ENCODE measurements around the gene TMEM101.
"Not testable (repeated sequence)": the region's sequence is repeated elsewhere in the genome, so short reads cannot be mapped to it uniquely, and the experiment has no call there.

Gene TMEM101

GRCh38 chr17:43974382-43975266, 40.1 kb downstream of the TMEM101 start:
- no peak for DNase-seq

GRCh38 chr17:43972444-43973212, 42.1 kb downstream of the TMEM101 start:
- not testable (repeated sequence) for DNase-seq

GRCh38 chr17:43971436-43971835, 43.3 kb downstream of the TMEM101 start:
- DNase-seq = not testable (repeated sequence)

GRCh38 chr17:43970366-43970765, 44.4 kb downstream of the TMEM101 start:
- no peak for DNase-seq

- no peak for DNase-seq
Observed at GRCh38 chr17:43967251-43967875, 47.4 kb downstream of the TMEM101 start.

- no peak for DNase-seq
Observed at GRCh38 chr17:43966276-43966675, 48.5 kb downstream of the TMEM101 start.

GRCh38 chr17:43962479-43962878, 52.3 kb downstream of the TMEM101 start:
- DNase-seq = no peak

- no peak for DNase-seq
Observed at GRCh38 chr17:43961954-43962353, 52.8 kb downstream of the TMEM101 start.

- DNase-seq = not testable (repeated sequence)
Observed at GRCh38 chr17:43961292-43961691, 53.5 kb downstream of the TMEM101 start.
